Measurements from ENCODE around the gene DNM1L. TPM values are rescaled to one million over a fixed set of nuclear protein-coding genes. Genes with fewer than 3 reads are reported as not detected.

DNM1L gene
- total RNA-seq, 4 donors from 2014 or later, result 30.6 to 91.6 (median 50.0) TPM

GRCh38 chr12:32727237-32727636 lies 48.1 kb downstream of the DNM1L start:
- Histone ChIP-seq H3K27ac (no peak overlapping the region), H3K9me3 (no peaks in the 10 kb centered on the region), H3K4me3 (no peak overlapping the region), H3K27me3 (no peaks in the 10 kb centered on the region), H3K36me3 (peaks cover 0 to 51% (median 0%) of the 10 kb centered on the region in 3 donors), H3K4me1 (no peaks in the 10 kb centered on the region)
- no peak for DNase-seq
- TF ChIP-seq POLR2A (IDR thresholded peaks at IDR 0.05), result no peak

GRCh38 chr12:32734952-32735351 lies 55.9 kb downstream of the DNM1L start:
- DNase-seq, result no peak
- Histone ChIP-seq H3K4me3 (no peak overlapping the region), H3K4me1 (no peaks in the 10 kb centered on the region), H3K27me3 (no peaks in the 10 kb centered on the region), H3K27ac (no peak overlapping the region), H3K36me3 (peaks cover 0 to 83% (median 0%) of the 10 kb centered on the region in 3 donors), H3K9me3 (no peaks in the 10 kb centered on the region)
- TF ChIP-seq CTCF (IDR thresholded peaks at IDR 0.05) (no peak), POLR2A (IDR thresholded peaks at IDR 0.05) (no peak)

GRCh38 chr12:32736445-32736844 lies 57.3 kb downstream of the DNM1L start:
- Histone ChIP-seq H3K27ac (no peak overlapping the region), H3K27me3 (no peaks in the 10 kb centered on the region), H3K36me3 (peaks cover 0 to 91% (median 0%) of the 10 kb centered on the region in 3 donors), H3K4me1 (no peaks in the 10 kb centered on the region), H3K4me3 (no peak overlapping the region), H3K9me3 (no peaks in the 10 kb centered on the region)
- DNase-seq, result no peak
- TF ChIP-seq POLR2A (IDR thresholded peaks at IDR 0.05) (no peak), CTCF (IDR thresholded peaks at IDR 0.05) (no peak)

GRCh38 chr12:32737715-32738114 lies 58.6 kb downstream of the DNM1L start:
- no peak for DNase-seq
- H3K27ac ChIP-seq, result no peak overlapping the region
- H3K4me3 ChIP-seq, result no peak overlapping the region
- TF ChIP-seq POLR2A (IDR thresholded peaks at IDR 0.05) (no peak), CTCF (IDR thresholded peaks at IDR 0.05) (no peak)
- no peaks in the 10 kb centered on the region for H3K9me3 ChIP-seq
- H3K27me3 ChIP-seq, result no peaks in the 10 kb centered on the region
- peaks cover 0 to 91% (median 0%) of the 10 kb centered on the region in 3 donors for H3K36me3 ChIP-seq
- no peaks in the 10 kb centered on the region for H3K4me1 ChIP-seq

GRCh38 chr12:32739279-32739678 lies 60.2 kb downstream of the DNM1L start:
- no peaks in the 10 kb centered on the region for H3K9me3 ChIP-seq
- DNase-seq, result no peak
- H3K36me3 ChIP-seq, result peaks cover 0 to 95% (median 0%) of the 10 kb centered on the region in 3 donors
- no peaks in the 10 kb centered on the region for H3K27me3 ChIP-seq
- H3K4me1 ChIP-seq, result no peaks in the 10 kb centered on the region
- no peak overlapping the region for H3K4me3 ChIP-seq
- no peak for TF ChIP-seq CTCF (IDR thresholded peaks at IDR 0.05)
- TF ChIP-seq POLR2A (IDR thresholded peaks at IDR 0.05), result no peak
- no peak overlapping the region for H3K27ac ChIP-seq

GRCh38 chr12:32742133-32742532 lies 63.0 kb downstream of the DNM1L start:
- peaks cover 0 to 94% (median 7%) of the 10 kb centered on the region in 3 donors for H3K36me3 ChIP-seq
- H3K4me1 ChIP-seq, result no peaks in the 10 kb centered on the region
- DNase-seq, result no peak
- H3K27me3 ChIP-seq, result no peaks in the 10 kb centered on the region
- no peak overlapping the region for H3K27ac ChIP-seq
- no peak for TF ChIP-seq POLR2A (IDR thresholded peaks at IDR 0.05)
- no peak for TF ChIP-seq CTCF (IDR thresholded peaks at IDR 0.05)
- no peak overlapping the region for H3K4me3 ChIP-seq
- H3K9me3 ChIP-seq, result no peaks in the 10 kb centered on the region

All from Peyer's patch (tissue), 4 donors.